OCI-LY7 (cell line): ENCODE data around the gene SMIM33.

Experiments used
- EZH2phosphoT487 ChIP-seq: fragments of 200-600 bp; sonication (generic); IDR thresholded peaks from 2 replicates; pipeline ENCODE4 v1.6.1; 2018; ENCODE audit warnings: low read depth, borderline replicate concordance, mild to moderate bottlenecking, mixed run types, antibody characterized with exemption, low read length, moderate library complexity, mixed read lengths
- TF ChIP-seq, protein P1 (sequence below): fragments of 200-600 bp; sonication (generic); conservative IDR thresholded peaks from 2 replicates; pipeline ENCODE4 v1.5.1; 2014; ENCODE audit warnings: mild to moderate bottlenecking, antibody characterized with exemption, low read length, moderate library complexity, mixed read lengths

DNA sequence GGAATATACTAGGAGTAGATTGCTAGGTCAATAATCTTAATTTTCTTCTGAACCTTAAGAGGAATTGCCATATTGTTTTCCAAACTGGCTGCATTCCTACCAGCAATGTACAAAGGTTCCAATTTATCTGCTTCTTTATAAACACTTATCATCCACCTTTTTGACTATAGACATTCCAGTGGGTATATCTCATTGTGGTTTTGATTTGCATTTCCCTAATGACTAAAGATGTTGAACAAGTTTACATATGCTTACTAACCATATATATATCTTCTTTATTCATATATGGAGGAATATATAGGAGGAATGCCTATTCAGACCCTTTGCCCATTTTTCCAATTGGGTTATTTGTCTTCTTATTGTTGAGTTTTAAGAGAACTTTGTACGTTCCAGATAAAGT, 39.1 kb upstream of the SMIM33 start:
- TF ChIP-seq, protein P1, sequence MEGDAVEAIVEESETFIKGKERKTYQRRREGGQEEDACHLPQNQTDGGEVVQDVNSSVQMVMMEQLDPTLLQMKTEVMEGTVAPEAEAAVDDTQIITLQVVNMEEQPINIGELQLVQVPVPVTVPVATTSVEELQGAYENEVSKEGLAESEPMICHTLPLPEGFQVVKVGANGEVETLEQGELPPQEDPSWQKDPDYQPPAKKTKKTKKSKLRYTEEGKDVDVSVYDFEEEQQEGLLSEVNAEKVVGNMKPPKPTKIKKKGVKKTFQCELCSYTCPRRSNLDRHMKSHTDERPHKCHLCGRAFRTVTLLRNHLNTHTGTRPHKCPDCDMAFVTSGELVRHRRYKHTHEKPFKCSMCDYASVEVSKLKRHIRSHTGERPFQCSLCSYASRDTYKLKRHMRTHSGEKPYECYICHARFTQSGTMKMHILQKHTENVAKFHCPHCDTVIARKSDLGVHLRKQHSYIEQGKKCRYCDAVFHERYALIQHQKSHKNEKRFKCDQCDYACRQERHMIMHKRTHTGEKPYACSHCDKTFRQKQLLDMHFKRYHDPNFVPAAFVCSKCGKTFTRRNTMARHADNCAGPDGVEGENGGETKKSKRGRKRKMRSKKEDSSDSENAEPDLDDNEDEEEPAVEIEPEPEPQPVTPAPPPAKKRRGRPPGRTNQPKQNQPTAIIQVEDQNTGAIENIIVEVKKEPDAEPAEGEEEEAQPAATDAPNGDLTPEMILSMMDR: no peak
- TF ChIP-seq EZH2phosphoT487: no peak
